HEK293T (cell line): ENCODE data around the gene AFTPH.

Source experiments
- CTCF ChIA-PET: fragments of 350-600 bp; formaldehyde crosslinking; extraction: SDS; loops from one replicate; lab custom pipeline; 2021; ENCODE audit warnings: antibody characterized with exemption, inconsistent platforms; lab: Yijun Ruan, JAX
- POLR2A ChIA-PET: fragments of 350-600 bp; formaldehyde crosslinking; extraction: SDS; loops from one replicate; lab custom pipeline; 2020; ENCODE audit warnings: antibody characterized with exemption, inconsistent platforms; lab: Yijun Ruan, JAX
- DNase-seq: peaks from one replicate; pipeline ENCODE4 v3.0.0; 2012; ENCODE audit warnings: mixed read lengths; ENCODE audit errors: extremely low spot score
- ARNT ChIP-seq: fragments of 450-650 bp; IDR thresholded peaks from 2 replicates; pipeline ENCODE4 v1.6.1; 2017; ENCODE audit warnings: mild to moderate bottlenecking
- BHLHE40 ChIP-seq: fragments of 450-650 bp; IDR thresholded peaks from 2 replicates; pipeline ENCODE4 v1.6.1; 2016; ENCODE audit warnings: mild to moderate bottlenecking, moderate library complexity, borderline replicate concordance
- CTBP1 ChIP-seq: fragments of 450-650 bp; IDR thresholded peaks from 2 replicates; pipeline ENCODE4 v1.6.1; 2016; ENCODE audit warnings: borderline replicate concordance
- ELF4 ChIP-seq: fragments of 450-650 bp; IDR thresholded peaks from 2 replicates; pipeline ENCODE4 v1.6.1; 2017; ENCODE audit warnings: antibody characterized with exemption
- FOXA1 ChIP-seq: fragments of 450-650 bp; IDR thresholded peaks from 2 replicates; pipeline ENCODE4 v1.6.1; 2016; ENCODE audit warnings: mild to moderate bottlenecking
- FOXK2 ChIP-seq: fragments of 450-650 bp; IDR thresholded peaks from 2 replicates; pipeline ENCODE4 v1.6.1; 2016; ENCODE audit warnings: mild to moderate bottlenecking
- FOXM1 ChIP-seq: fragments of 450-650 bp; IDR thresholded peaks from 2 replicates; pipeline ENCODE4 v1.6.1; 2017; ENCODE audit warnings: mild to moderate bottlenecking, borderline replicate concordance
- HDGF ChIP-seq: fragments of 450-650 bp; IDR thresholded peaks from 2 replicates; pipeline ENCODE4 v1.6.1; 2017; ENCODE audit warnings: antibody characterized with exemption, borderline replicate concordance
- L3MBTL2 ChIP-seq: fragments of 450-650 bp; conservative IDR thresholded peaks from 2 replicates; pipeline ENCODE4 v1.6.1; 2016; ENCODE audit warnings: mild to moderate bottlenecking
- LEF1 ChIP-seq: fragments of 450-650 bp; IDR thresholded peaks from 2 replicates; pipeline ENCODE4 v1.6.1; 2017; ENCODE audit warnings: mild to moderate bottlenecking, borderline replicate concordance
- NFRKB ChIP-seq: fragments of 450-650 bp; IDR thresholded peaks from 2 replicates; pipeline ENCODE4 v1.6.1; 2016; ENCODE audit warnings: mild to moderate bottlenecking, moderate library complexity
- SP1 ChIP-seq: fragments of 450-650 bp; IDR thresholded peaks from 2 replicates; pipeline ENCODE4 v1.6.1; 2017
- SUZ12 ChIP-seq: fragments of 450-650 bp; IDR thresholded peaks from 2 replicates; pipeline ENCODE4 v1.6.1; 2016; ENCODE audit warnings: mild to moderate bottlenecking
- TARDBP ChIP-seq: fragments of 450-650 bp; IDR thresholded peaks from 2 replicates; pipeline ENCODE4 v1.6.1; 2016
- ZNF384 ChIP-seq: fragments of 450-650 bp; IDR thresholded peaks from 2 replicates; pipeline ENCODE4 v1.6.1; 2016
- TF ChIP-seq, protein P1 (sequence below): fragments of 450-650 bp; IDR thresholded peaks from 2 replicates; pipeline ENCODE4 v1.6.1; 2016

The AFTPH gene

DNA sequence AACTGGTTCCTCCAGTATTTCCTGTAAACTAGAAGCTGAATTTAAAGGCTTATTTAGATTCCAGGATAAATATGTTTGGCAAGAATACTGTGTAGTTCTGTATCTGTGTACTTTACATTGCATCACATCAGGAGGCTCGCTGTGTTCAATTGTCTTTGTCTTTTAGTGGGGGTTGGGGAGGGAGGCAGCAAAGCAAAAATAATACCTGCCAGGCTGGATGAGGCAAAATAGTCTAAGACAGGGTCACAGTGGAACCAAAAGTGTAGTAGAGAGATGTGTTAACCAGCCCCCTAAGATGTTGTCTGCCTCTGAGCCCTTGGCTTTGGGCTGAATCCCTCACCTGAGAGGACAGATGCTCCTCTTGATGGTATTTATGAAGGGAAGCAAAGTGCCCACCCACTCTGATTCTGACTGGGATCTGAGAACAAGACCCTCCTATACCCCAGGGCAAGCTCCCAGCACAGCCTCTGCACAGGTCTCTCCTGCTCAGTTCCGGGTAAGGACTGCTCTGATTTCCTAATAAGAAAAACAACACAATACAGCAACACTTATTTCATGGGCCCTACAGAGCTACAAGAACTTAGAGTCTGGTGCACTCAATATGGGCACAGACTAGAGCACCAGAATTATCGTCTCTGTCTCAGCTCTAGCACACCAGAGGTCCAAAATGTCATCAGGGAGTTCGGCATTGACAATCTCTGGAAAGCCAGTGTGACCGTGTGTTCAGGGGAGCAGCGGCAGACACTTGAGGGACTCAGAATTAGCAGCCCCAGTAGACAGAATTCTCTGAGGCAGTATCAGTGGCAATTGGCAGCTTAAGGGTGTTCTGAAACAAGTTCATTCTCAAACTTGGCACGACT lies 7.2 kb upstream of the AFTPH start:
- TF ChIP-seq, protein P1, sequence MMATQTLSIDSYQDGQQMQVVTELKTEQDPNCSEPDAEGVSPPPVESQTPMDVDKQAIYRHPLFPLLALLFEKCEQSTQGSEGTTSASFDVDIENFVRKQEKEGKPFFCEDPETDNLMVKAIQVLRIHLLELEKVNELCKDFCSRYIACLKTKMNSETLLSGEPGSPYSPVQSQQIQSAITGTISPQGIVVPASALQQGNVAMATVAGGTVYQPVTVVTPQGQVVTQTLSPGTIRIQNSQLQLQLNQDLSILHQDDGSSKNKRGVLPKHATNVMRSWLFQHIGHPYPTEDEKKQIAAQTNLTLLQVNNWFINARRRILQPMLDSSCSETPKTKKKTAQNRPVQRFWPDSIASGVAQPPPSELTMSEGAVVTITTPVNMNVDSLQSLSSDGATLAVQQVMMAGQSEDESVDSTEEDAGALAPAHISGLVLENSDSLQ: no peak
- TF ChIP-seq HDGF: no peak
- TF ChIP-seq BHLHE40: no peak
- TF ChIP-seq LEF1: no peak
- no peak for TF ChIP-seq ELF4
- TF ChIP-seq L3MBTL2: no peak
- TF ChIP-seq TARDBP: no peak
- TF ChIP-seq ZNF384: no peak
- TF ChIP-seq FOXM1: no peak
- no peak for TF ChIP-seq ARNT
- ChIA-PET CTCF (no interaction called here), POLR2A (no interaction called here)
- DNase-seq: no peak

DNA sequence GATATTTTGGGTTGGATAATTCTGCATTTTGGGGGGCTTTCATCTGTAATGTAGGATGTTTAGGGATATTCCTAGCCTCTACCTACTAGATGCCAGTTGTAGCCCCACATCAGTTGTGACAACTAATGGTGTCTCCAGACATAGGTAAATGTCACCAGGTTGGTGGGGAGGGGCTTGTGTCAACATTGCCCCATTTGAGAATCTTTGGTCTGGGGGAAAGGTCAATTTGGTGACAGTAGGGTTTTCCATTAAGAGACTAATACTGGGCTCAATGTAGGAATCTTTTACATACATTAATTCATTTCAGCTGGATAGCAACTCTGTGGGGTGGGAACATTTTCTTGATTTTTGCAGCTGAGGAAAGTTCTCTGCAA lies 6.6 kb upstream of the AFTPH start:
- ChIA-PET POLR2A (no interaction called here), CTCF (no interaction called here)
- TF ChIP-seq BHLHE40: no peak
- no peak for TF ChIP-seq HDGF
- no peak for TF ChIP-seq FOXK2
- TF ChIP-seq LEF1: no peak
- no peak for TF ChIP-seq ARNT
- TF ChIP-seq FOXA1: no peak
- TF ChIP-seq, protein P1: no peak
- no peak for TF ChIP-seq TARDBP
- no peak for TF ChIP-seq SP1
- TF ChIP-seq ZNF384: no peak
- TF ChIP-seq NFRKB: no peak
- no peak for TF ChIP-seq SUZ12
- TF ChIP-seq L3MBTL2: no peak
- no peak for TF ChIP-seq CTBP1
- no peak for DNase-seq

DNA sequence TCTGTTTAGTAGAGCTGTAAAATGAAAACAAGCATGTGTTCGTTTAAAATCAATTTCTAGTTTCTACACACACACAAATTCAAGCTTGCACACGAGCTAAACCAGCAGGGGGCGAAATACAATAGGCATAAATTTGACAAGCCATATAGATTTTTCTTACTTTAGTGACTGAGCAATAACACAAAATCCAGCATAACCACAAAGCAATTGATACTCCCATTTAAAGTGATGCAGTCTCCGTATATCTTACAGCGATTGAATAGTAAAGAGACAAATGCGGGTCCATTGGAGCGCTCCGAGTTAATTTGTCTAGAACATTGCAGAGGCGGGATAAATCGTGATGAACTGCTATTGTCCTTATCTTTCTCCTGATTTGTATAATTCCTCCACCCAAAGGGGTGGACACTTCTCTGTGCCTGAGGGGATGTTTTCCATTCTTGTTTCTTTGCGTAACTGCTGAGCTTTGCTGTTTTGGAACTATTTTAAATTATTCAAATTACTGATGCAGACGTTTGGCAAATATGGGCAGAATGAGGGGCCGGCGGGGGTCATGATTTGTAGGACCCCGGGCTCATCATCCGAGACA lies 1.2 kb upstream of the AFTPH start:
- TF ChIP-seq, protein P1: peak; percentile 37; the same call in 1 of the 2 replicates
- no peak for TF ChIP-seq FOXK2
- TF ChIP-seq SP1: no peak
- TF ChIP-seq NFRKB: no peak
- no peak for TF ChIP-seq ARNT
- TF ChIP-seq ZNF384: no peak
- no peak for TF ChIP-seq TARDBP
- TF ChIP-seq FOXA1: no peak
- no peak for TF ChIP-seq ELF4
- ChIA-PET POLR2A (interaction anchor here (0.8 to 2.6 kb wide), 6 partner anchors 9 to 192 kb away, joined by 3 to 9 read pairs (median 4); no protein-coding TSS in a partner anchor), CTCF (interaction anchor here (0.8 to 1.8 kb wide), 9 partner anchors 25 to 354 kb away, joined by 3 to 5 read pairs (median 3); no protein-coding TSS in a partner anchor)
- peak; percentile 22 for DNase-seq

DNA sequence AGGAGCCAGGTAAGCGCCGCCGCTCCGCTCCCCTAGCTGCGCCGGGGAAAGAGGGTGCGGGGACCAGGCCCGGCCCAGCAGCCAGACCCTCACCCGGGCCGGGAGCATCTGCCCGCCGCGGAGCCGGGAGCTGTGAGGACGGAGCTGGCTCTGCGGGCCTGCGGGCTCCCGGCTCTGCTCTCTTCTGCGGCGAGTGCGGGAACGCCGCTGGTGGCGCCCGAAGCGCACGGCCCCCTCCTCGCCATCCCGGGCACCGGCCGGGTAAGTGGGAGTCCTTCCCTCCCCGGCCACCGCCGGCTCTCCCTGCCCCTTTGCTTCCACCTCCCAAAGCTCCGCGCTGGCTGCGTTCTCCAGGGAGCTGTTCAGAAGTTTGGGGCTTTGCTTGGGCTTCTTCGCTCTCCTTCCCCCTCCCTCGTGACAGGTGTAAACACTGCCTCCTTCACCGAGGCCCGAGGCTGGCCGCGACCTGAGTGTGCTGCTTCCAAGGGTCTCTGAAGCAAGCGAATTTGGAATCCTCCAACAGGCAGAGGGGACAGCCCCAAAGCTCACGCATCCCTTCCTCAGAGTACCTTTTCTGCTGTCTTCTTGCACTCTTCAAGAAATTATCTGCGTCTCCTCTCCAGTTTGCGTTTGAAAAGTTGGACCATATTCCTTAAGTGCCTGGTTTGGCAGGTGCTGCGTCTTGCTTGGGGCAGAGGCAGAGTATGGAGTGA lies 632 bp downstream of the AFTPH start:
- CTCF ChIA-PET: interaction anchor here (1.0 kb wide), 1 partner anchor 10 kb away, joined by 4 read pairs; no protein-coding TSS in a partner anchor
- POLR2A ChIA-PET: interaction anchor here (0.9 to 2.6 kb wide), 6 partner anchors 10 to 342 kb away, joined by 3 to 9 read pairs (median 4); partner anchors contain the start of gene SERTAD2

More for the DNA sequence above, 632 bp downstream of the AFTPH start:
- peak; percentile 56 for DNase-seq
- TF ChIP-seq HDGF (no peak), ARNT (no peak), ELF4 (no peak), L3MBTL2 (no peak), FOXK2 (no peak), FOXA1 (no peak), FOXM1 (no peak), BHLHE40 (no peak), ZNF384 (no peak), SUZ12 (no peak), SP1 (no peak), CTBP1 (no peak), TARDBP (no peak), LEF1 (no peak), NFRKB (no peak)
- TF ChIP-seq, protein P1: no peak
